Fibroblast of mammary gland (primary cell): ENCODE data around the gene EVC.

Source experiments
- DNase-seq: peaks from one replicate; pipeline ENCODE4 v3.0.0-alpha.2; 2010; ENCODE audit warnings: low read depth
- H3K4me3 ChIP-seq: 2 replicates; pipeline ENCODE4 v1.5.1; 2011; ENCODE audit warnings: low read depth, mild to moderate bottlenecking, low read length, moderate library complexity; ENCODE audit not compliant: control insufficient read depth
- CTCF ChIP-seq: conservative IDR thresholded peaks from 2 replicates; pipeline ENCODE4 v1.5.1; 2011; ENCODE audit warnings: low read depth, low read length, inconsistent platforms; ENCODE audit not compliant: control insufficient read depth, insufficient read depth

Gene EVC

DNA sequence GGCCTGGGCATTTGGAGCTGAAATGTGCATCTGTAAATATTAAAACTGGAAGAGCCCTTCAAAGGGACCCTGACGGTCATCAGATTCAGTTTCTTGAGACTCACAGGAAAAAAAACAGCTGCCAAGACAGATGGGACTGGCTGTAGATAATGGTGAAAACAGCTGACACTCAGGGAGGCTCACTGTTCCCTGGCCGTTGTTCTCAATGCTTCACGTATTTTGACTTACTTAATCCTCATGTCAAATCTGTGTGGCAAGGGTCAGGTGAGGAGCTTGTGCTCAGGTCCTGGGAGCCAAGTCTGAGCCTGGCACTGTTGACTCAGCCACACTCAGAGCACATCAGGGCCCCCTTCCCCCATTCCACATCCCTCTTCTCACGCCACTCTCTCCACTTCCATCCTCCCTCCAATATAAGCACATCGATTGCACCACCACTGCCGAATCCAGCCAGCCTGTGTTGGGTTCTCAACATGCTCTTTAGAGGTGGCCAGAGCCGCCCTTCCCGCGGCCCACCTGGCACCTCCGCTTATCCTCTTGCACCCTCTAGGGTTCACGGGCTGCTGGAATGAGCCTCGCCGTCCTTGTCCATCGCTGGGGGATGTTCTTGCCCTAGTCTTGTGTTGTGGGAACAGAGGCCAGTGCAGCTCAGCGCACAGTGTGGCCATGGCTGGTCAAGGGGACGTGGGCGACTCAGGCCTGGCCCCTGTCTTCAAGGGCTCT lies 40.1 kb downstream of the EVC start:
- H3K4me3 ChIP-seq: no peak overlapping the region
- no peak for TF ChIP-seq CTCF

DNA sequence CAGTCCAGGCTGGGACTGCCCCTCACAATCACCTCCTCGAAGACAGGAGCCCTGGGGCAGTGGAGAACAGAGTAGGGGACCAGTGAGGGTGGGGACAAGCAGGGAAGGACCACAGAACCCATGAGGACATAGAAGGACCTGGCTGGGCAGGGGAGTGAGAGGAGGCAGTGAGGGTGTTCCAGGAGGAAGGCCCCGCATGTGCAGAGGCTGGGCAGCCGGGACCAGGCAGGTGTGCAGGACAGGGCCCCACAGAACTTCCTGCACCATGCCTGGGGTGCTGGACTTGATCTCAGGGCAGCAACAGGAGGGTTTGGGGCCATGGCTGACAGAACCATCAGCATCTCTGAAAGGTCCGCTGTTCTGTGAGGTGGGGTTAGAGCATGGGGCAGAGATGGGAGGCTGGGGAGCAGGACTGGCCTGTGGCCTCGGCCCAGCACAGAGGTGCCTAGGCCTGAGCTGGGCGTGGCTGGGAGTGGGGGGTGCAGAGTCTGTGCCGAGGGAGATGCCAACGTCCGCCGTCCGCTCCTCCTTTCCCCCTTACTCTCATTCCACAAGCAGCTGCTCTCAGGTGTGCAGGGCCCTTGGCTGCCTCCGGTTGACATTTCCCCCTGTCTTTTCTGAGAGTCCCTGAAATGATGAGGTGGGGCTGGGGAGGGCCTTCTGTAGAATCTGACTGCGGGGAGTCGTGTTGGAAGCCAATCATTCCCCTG lies 40.8 kb downstream of the EVC start:
- H3K4me3 ChIP-seq: no peak overlapping the region
- no peak for DNase-seq
- TF ChIP-seq CTCF: no peak

More for the DNA sequence above, 40.1 kb downstream of the EVC start:
- peak; percentile 98 for DNase-seq

DNA sequence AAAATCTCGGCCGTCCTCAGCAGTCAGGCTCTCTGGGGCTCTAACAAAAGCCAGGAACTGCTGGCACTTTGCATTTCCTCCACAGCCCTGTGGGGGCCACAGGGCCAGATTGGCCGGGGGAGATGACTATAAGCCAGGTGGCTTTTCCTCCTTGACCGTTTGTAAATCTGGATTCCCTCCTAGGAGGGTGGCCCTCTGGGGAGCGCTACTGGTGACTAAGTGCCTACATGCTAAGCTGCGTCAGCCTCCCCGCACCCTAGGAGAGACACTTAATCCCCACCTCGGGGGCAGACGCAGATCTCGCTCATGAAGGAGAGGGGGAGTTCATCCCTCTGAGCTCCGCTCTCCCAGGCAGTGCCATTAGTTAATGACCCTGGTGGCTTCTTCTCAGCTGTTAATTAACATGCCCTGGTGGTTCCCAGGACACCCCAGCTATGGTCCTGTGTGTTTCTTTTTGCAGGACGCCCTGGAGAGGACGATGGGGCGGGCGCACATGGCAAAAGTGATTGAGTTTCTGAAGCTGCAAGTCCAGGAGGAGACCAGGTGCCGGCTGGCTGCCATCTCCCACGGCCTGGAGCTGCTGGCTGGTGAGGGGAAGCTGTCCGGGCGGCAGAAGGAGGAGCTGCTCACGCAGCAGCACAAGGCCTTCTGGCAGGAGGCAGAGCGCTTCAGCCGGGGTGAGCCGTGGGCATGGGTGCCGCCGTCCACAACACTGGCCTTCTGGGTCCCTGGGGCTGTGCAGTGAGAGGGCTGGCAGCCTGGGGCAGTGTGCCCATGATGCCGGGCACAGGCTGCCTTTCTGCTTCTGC lies 41.6 kb downstream of the EVC start:
- no peak overlapping the region for H3K4me3 ChIP-seq
- DNase-seq: peak; percentile 97
- TF ChIP-seq CTCF: peak; percentile 4

- no peak overlapping the region for H3K4me3 ChIP-seq
- DNase-seq: peak; percentile 47
- no peak for TF ChIP-seq CTCF
Observed at GRCh38 chr4:5753366-5753765, 42.4 kb downstream of the EVC start.

DNA sequence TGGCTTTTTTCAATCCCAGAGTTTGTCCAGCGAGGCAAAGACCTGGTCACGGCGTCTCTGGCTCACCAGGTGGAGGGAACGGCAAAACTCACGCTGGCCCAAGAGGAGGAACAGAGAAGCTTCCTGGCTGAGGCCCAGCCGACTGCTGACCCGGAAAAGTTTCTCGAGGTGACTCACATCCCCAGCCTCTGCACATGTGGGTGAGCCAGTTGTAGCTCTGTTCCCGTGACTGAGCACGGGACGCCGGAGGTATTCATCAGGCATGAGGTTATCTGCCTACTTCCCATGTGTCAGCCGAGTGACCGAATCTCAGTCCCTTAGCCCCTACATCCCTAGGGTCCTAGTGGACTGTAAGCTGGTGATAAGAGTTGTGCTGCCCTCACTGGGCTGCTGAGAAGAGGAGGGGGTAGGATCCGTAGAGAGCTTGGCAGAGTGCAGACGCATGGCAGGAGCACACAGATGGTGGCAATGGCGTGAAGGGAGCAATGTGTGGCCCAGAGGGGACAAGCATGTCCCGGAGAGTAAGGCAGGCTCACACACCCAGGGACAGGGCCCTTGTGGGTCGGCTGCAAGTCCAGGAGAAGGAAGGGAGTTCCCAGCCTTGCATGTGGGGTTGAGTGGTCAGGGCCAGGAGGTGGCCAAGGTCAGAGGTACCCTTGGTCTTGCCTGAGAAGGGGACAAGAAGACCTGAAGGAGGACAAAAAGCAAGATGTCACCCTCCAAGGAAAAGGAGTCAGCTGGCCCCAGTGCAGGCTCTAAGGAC lies 42.9 kb downstream of the EVC start:
- DNase-seq: peak; percentile 98
- H3K4me3 ChIP-seq: no peak overlapping the region
- TF ChIP-seq CTCF: no peak

GRCh38 chr4:5754529-5754881 lies 43.5 kb downstream of the EVC start:
- no peak for DNase-seq
- TF ChIP-seq CTCF: no peak
- H3K4me3 ChIP-seq: no peak overlapping the region
